PC-3 (cell line): ENCODE measurements around the gene STK11. TPM values are rescaled to one million over a fixed set of nuclear protein-coding genes. Genes with fewer than 3 reads are reported as not detected.
A peak's percentile ranks its signal among the peaks of the same experiment; 100 is the strongest.
"Not testable (repeated sequence)": the region's sequence is repeated elsewhere in the genome, so short reads cannot be mapped to it uniquely, and the experiment has no call there.

Source experiments
- ATAC-seq: fragments of 200-7000 bp; cut with Tn5 transposase; 2 replicates; pipeline ENCODE4 v1.9.1; 2020; ENCODE audit warnings: mild to moderate bottlenecking, moderate library complexity
- BruUV-seq: library from RNA; stranded (reverse); fragments of 400-500 nt; replicated peaks from 2 replicates; lab custom pipeline; 2021; lab: Mats Ljungman, UMichigan
- CTCF ChIA-PET: fragments of 300-600 bp; sonication (Branson Sonifier 250); formaldehyde crosslinking; loops from one replicate; lab custom pipeline; 2022; ENCODE audit warnings: antibody characterized with exemption; lab: Charles Lee
- POLR2A ChIA-PET: fragments of 300-600 bp; sonication (Branson Sonifier 250); formaldehyde crosslinking; loops from one replicate; lab custom pipeline; 2022; ENCODE audit warnings: antibody characterized with exemption; ENCODE audit not compliant: unreplicated experiment; lab: Charles Lee
- DNase-seq: peaks from one replicate; pipeline ENCODE4 v3.0.0-alpha.2; 2015
- H2AFZ ChIP-seq: fragments of 300-600 bp; sonication (generic); 2 replicates; pipeline ENCODE4 v1.6.0; 2016; ENCODE audit warnings: antibody characterized with exemption, low read length
- H3F3A ChIP-seq: fragments of 300-600 bp; sonication (generic); one replicate; pipeline ENCODE4 v1.6.0; 2017; ENCODE audit warnings: antibody characterized with exemption, low read length, control low read depth, mild to moderate bottlenecking; ENCODE audit not compliant: unreplicated experiment
- H3K27ac ChIP-seq: fragments of 300-600 bp; sonication (generic); 2 replicates; pipeline ENCODE4 v1.5.1; 2016; ENCODE audit warnings: mild to moderate bottlenecking, low read length
- H3K27me3 ChIP-seq: fragments of 300-600 bp; sonication (generic); 2 replicates; pipeline ENCODE4 v1.6.1; 2016; ENCODE audit warnings: low read length, mixed read lengths
- H3K36me3 ChIP-seq: fragments of 300-600 bp; sonication (generic); 2 replicates; pipeline ENCODE4 v1.6.1; 2016; ENCODE audit warnings: low read depth, mixed run types, low read length, mixed read lengths
- H3K4me1 ChIP-seq: fragments of 300-600 bp; sonication (generic); 2 replicates; pipeline ENCODE4 v1.5.1; 2016; ENCODE audit warnings: low read length; ENCODE audit not compliant: insufficient read depth
- H3K4me2 ChIP-seq: fragments of 300-600 bp; sonication (generic); 2 replicates; pipeline ENCODE4 v1.6.0; 2016; ENCODE audit warnings: low read length
- H3K4me3 ChIP-seq: fragments of 300-600 bp; sonication (generic); 2 replicates; pipeline ENCODE4 v1.5.1; 2016; ENCODE audit warnings: mild to moderate bottlenecking, low read length, mixed read lengths
- H3K79me2 ChIP-seq: fragments of 300-600 bp; sonication (generic); 2 replicates; pipeline ENCODE4 v1.6.1; 2017; ENCODE audit warnings: low read length, mixed read lengths
- H3K9ac ChIP-seq: fragments of 300-600 bp; sonication (generic); 2 replicates; pipeline ENCODE4 v1.6.0; 2016; ENCODE audit warnings: mild to moderate bottlenecking, low read length
- H3K9me2 ChIP-seq: fragments of 300-600 bp; sonication (generic); replicated peaks from 2 replicates; pipeline ENCODE4 v1.6.1; 2016; ENCODE audit warnings: mixed run types, low read length, mixed read lengths
- H3K9me3 ChIP-seq: fragments of 300-600 bp; sonication (generic); 2 replicates; pipeline ENCODE4 v1.6.1; 2016; ENCODE audit warnings: low read length, mixed read lengths
- H4K20me1 ChIP-seq: fragments of 300-600 bp; sonication (generic); 2 replicates; pipeline ENCODE4 v1.6.1; 2016; ENCODE audit warnings: low read length, mixed read lengths
- EZH2 ChIP-seq: fragments of 300-600 bp; sonication (generic); IDR thresholded peaks from one replicate; pipeline ENCODE4 v1.6.1; 2017; ENCODE audit warnings: antibody characterized with exemption, mild to moderate bottlenecking, low read length; ENCODE audit not compliant: unreplicated experiment
- EZH2phosphoT487 ChIP-seq: fragments of 300-600 bp; sonication (generic); IDR thresholded peaks from 2 replicates; pipeline ENCODE4 v1.6.1; 2018; ENCODE audit warnings: mild to moderate bottlenecking, antibody characterized with exemption, low read length, borderline replicate concordance
- intact Hi-C: fragments of 100-400 bp; cut with micrococcal nuclease; formaldehyde crosslinking; loops from 2 replicates; pipeline ENCODE4 v1.9.0; 2023
- total RNA-seq: library from RNA; depleted of rRNA; stranded (reverse); fragments of >200 nt; gene quantifications from 2 replicates; pipeline ENCODE4 v1.2.3, GENCODE V29; 2014
- TF ChIP-seq, protein P1 (sequence below): fragments of 300-600 bp; sonication (generic); conservative IDR thresholded peaks from 2 replicates; pipeline ENCODE4 v1.5.1; 2017; ENCODE audit warnings: antibody characterized with exemption, low read depth, mild to moderate bottlenecking, low read length

Gene STK11
- total RNA-seq, 1 experiment from 2014 or later, result 82.4 TPM

DNA sequence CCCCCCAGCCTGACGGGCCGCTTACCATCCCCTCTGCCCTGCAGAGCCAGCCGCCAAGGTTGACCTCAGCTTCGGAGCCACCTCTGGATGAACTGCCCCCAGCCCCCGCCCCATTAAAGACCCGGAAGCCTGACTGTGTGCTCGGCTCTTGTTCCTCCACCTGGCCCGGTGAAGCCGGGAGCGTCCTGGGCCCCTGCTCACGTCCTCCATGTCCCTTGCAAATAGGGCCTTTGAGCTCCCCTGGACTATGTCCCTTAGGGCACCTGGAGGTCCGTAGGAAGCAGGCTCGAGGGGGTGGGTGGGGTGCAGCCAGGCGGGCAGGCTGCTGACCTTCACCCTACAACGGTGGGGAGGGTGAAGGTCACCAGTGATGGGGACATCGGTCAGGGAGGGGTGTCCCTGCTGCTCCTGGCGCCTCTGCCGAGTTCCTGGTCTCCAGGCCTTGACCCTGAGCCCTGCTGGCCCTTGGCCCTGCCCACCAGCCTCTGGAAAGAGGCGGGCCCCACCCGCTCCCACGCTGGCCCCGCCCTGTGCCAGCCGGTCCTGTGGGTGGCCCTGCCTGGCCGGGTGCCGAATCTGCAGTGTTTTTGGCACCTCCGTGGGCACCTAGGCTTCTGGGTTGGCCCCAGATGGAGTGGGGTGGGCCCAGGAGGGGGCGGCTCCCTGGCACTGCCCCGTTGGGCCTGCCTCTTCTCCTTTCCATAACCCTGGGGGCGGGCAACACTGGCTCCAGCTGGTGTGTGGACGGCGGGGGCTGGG lies 39.3 kb downstream of the STK11 start:
- Histone ChIP-seq H3K9ac (no peak overlapping the region; the same call in 1 of the 2 replicates), H3K9me3 (no peaks in the 10 kb centered on the region), H3K79me2 (peaks cover 46% of the 10 kb centered on the region), H2AFZ (no peak overlapping the region), H3K27ac (no peak overlapping the region), H3K4me2 (peak overlapping the region; percentile 84), H3K4me3 (no peak overlapping the region; the same call in 1 of the 2 replicates), H4K20me1 (no peaks in the 10 kb centered on the region), H3K9me2 (no peaks in the 10 kb centered on the region), H3K27me3 (no peaks in the 10 kb centered on the region), H3K4me1 (peaks cover 37% of the 10 kb centered on the region), H3F3A (no peaks in the 10 kb centered on the region), H3K36me3 (no peaks in the 10 kb centered on the region)
- intact Hi-C loops, result loop anchor here (1.0 kb wide), 1 partner anchor 21 kb away; no protein-coding TSS in a partner anchor
- POLR2A ChIA-PET, result interaction anchor here (1.8 kb wide), 1 partner anchor 24 kb away, joined by 6 read pairs; no protein-coding TSS in a partner anchor
- no peak for TF ChIP-seq EZH2
- no peak for TF ChIP-seq EZH2phosphoT487
- TF ChIP-seq, protein P1, sequence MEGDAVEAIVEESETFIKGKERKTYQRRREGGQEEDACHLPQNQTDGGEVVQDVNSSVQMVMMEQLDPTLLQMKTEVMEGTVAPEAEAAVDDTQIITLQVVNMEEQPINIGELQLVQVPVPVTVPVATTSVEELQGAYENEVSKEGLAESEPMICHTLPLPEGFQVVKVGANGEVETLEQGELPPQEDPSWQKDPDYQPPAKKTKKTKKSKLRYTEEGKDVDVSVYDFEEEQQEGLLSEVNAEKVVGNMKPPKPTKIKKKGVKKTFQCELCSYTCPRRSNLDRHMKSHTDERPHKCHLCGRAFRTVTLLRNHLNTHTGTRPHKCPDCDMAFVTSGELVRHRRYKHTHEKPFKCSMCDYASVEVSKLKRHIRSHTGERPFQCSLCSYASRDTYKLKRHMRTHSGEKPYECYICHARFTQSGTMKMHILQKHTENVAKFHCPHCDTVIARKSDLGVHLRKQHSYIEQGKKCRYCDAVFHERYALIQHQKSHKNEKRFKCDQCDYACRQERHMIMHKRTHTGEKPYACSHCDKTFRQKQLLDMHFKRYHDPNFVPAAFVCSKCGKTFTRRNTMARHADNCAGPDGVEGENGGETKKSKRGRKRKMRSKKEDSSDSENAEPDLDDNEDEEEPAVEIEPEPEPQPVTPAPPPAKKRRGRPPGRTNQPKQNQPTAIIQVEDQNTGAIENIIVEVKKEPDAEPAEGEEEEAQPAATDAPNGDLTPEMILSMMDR, result no peak; the same call in 1 of the 2 replicates
- ATAC-seq (no peak), DNase-seq (no peak)
- no TSS peak for BruUV-seq
- CTCF ChIA-PET, result interaction anchor here (0.6 to 2.6 kb wide), 8 partner anchors 17 to 1023 kb away, joined by 3 to 124 read pairs (median 4); partner anchors contain the start of genes CIRBP and FAM174C

DNA sequence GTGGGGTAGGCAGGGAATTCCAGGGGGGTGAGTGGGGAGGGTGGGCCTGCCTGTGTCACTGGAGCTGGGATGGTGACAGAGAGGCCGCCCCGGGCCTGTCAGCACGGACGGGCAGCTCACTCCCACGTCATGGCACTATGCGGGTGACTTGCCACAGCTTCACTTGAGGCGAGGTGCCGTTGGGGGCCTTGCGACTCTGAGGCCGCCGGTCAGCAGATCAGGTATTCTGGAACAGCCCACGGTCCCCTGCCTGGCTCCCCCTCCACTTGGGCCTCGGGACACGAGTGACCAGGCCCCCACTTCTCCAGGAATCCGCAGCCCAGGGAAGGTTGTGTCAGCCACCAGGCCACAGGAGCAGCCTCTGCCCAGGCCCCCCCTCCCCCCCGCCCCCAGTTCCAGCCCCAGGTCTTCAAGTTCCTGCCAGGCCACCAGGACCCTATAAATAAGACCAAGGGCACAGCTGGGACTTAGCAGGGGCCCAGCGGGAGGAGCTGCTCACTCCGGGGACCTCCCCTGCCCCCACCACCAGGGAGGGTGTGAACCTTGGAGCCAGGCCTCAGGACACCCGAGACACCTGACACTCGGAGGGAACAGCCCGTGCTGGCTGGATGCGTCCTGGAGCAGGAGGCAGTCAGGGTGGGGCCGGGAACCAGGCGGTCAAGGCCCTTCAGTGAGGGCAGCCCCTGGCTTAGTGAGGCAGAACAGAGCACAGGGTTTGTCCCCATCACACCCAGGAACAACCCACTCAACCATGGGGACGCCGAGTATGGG lies 40.1 kb downstream of the STK11 start:
- Histone ChIP-seq H3F3A (no peaks in the 10 kb centered on the region), H3K27ac (no peak overlapping the region), H3K4me1 (peaks cover 37% of the 10 kb centered on the region), H3K36me3 (peaks cover under 1% of the 10 kb centered on the region; the same call in 1 of the 2 replicates), H2AFZ (no peak overlapping the region), H3K9me3 (no peaks in the 10 kb centered on the region), H3K9me2 (no peaks in the 10 kb centered on the region), H3K9ac (no peak overlapping the region), H3K27me3 (no peaks in the 10 kb centered on the region), H3K4me3 (no peak overlapping the region), H3K4me2 (no peak overlapping the region), H3K79me2 (peaks cover 50% of the 10 kb centered on the region), H4K20me1 (no peaks in the 10 kb centered on the region)
- TF ChIP-seq, protein P1, result no peak
- TF ChIP-seq EZH2 (no peak), EZH2phosphoT487 (no peak)
- ATAC-seq (no peak), DNase-seq (no peak)
- intact Hi-C loops, result no loop called here
- no TSS peak for BruUV-seq
- ChIA-PET POLR2A (no interaction called here), CTCF (interaction anchor here (2.6 kb wide), 1 partner anchor 21 kb away, joined by 124 read pairs; no protein-coding TSS in a partner anchor)

DNA sequence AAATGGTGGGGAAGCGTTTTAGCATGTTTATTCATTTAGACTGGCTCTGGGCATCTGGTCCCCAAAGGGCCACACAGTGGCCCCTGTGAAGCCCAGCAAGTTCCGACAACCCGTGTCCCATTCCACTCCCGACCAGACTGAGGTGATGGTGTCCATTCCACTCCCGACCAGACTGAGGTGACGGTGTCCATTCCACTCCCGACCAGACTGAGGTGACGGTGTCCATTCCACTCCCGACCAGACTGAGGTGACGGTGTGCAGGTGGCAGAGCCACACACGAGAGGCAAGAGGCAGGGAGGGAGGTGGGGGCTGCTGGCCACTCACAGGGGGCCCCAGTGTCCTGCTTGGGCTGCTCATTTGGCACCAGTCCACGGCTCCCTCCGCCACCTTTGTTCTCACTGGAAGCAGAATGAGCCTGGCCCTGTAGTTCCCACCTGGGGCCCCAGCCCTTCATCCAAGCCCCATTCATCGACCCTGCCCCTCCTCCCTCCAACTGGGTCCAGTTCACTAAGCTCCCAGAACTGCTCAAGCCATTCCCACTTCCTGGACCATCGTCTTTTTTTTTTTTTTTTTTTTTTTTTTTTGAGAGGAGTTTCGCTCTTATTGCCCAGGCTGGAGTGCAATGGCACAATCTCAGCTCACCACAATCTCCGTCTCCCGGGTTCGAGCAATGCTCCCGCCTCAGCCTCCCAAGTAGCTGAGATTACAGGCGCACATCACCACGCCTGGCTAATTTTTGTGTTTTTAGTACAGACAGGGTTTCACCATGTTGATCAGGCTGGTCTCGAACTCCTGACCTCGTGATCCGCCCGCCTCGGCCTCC lies 40.9 kb downstream of the STK11 start:
- intact Hi-C loops, POLR2A ChIA-PET, DNase-seq, H3K27ac ChIP-seq, H3K27me3 ChIP-seq, H3K4me3 ChIP-seq, H3K9ac ChIP-seq, H3K9me3 ChIP-seq, H3K9me2 ChIP-seq, H3K36me3 ChIP-seq, H3K4me2 ChIP-seq, ATAC-seq, H4K20me1 ChIP-seq, H2AFZ ChIP-seq, H3F3A ChIP-seq, BruUV-seq: not testable (repeated sequence)
- Histone ChIP-seq H3K4me1 (peaks cover 31% of the 10 kb centered on the region), H3K79me2 (peaks cover 51% of the 10 kb centered on the region)
- CTCF ChIA-PET, result interaction anchor here (0.6 to 1.0 kb wide), 4 partner anchors 19 to 659 kb away, joined by 3 to 15 read pairs (median 4); no protein-coding TSS in a partner anchor
